ENCODE results near the gene TSC1. TPM values are rescaled to one million over a fixed set of nuclear protein-coding genes. Genes with fewer than 3 reads are reported as not detected.

TSC1 gene
- polyA plus RNA-seq, 2 of the 4 experiments (the other 2 are of a cell fraction), result 15.2 to 37.9 TPM

- H3K4me2 ChIP-seq, result peak overlapping the region; percentile 99
- H3K27ac ChIP-seq, result peak overlapping the region; percentile 94 to 100
- 14% methylated on average over 13 of the region's 25 CpGs for WGBS (ENCODE audit: missing lambda C conversion rate)
- DNase-seq (ENCODE audit: low read depth in 1 of 2, low spot score in 1 of 2) (no peak), FAIRE-seq (no peak), ATAC-seq (peak in 1 of 2 experiments; percentile 3; a peak in 2 of 6 replicates)
- TF ChIP-seq CBX8 (IDR thresholded peaks at IDR 0.05), result no peak
- TF ChIP-seq RNF2 (IDR thresholded peaks at IDR 0.05; ENCODE audit: borderline replicate concordance, low read depth), result no peak
- TF ChIP-seq CHD4 (IDR thresholded peaks at IDR 0.05; ENCODE audit: borderline replicate concordance), result no peak
- no peak for TF ChIP-seq MYC (IDR thresholded peaks at IDR 0.05; ENCODE audit: borderline replicate concordance, low read length)
- TF ChIP-seq ZC3H11A (IDR thresholded peaks at IDR 0.05), result no peak
- no peak for TF ChIP-seq RARB (CRISPR knock-in tag; IDR thresholded peaks at IDR 0.05)
- TF ChIP-seq HES2 (IDR thresholded peaks at IDR 0.05), result no peak
- no peak for TF ChIP-seq HOXB13 (CRISPR knock-in tag; IDR thresholded peaks at IDR 0.05; ENCODE audit: low read depth)
- TF ChIP-seq ELK1 (IDR thresholded peaks at IDR 0.05; ENCODE audit: low read depth, low read length), result no peak
- TF ChIP-seq NR3C1 (IDR thresholded peaks at IDR 0.05), result no peak
- TF ChIP-seq KDM1A (IDR thresholded peaks at IDR 0.05; ENCODE audit: low read depth), result no peak
- no peak for TF ChIP-seq NPAS2 (CRISPR knock-in tag; IDR thresholded peaks at IDR 0.05; ENCODE audit: borderline replicate concordance)
- TF ChIP-seq ATOH8 (CRISPR knock-in tag; IDR thresholded peaks at IDR 0.05; ENCODE audit: low read depth), result no peak
- TF ChIP-seq EHF (CRISPR knock-in tag; IDR thresholded peaks at IDR 0.05), result no peak
- no peak for TF ChIP-seq CBX2 (IDR thresholded peaks at IDR 0.05; ENCODE audit: borderline replicate concordance, low read depth)
- H3K9me3 ChIP-seq, result no peaks in the 10 kb centered on the region
- ChIA-PET POLR2A (interaction anchor here (1.0 kb wide), 1 partner anchor 87 kb away, joined by 3 read pairs; the partner anchor contains the start of gene GTF3C5), CTCF (interaction anchor here (0.9 to 2.1 kb wide), 7 partner anchors 9 to 42 kb away, joined by 3 to 9 read pairs (median 4); no protein-coding TSS in a partner anchor)
- H3K4me1 ChIP-seq, result peaks cover 26% of the 10 kb centered on the region
- H3K4me3 ChIP-seq, result peak overlapping the region; percentile 100
These were observed 644 bp downstream of the TSC1 start for GRCh38 chr9:132943651-132944293.

GRCh38 chr9:132942541-132943182 lies 1.8 kb downstream of the TSC1 start:
- Histone ChIP-seq H3K4me1 (peaks cover 28% of the 10 kb centered on the region), H3K27ac (no peak overlapping the region), H3K9me3 (no peaks in the 10 kb centered on the region), H3K4me3 (no peak overlapping the region; the same call in 2 of the 3 replicates), H3K4me2 (peak overlapping the region; percentile 99)
- ATAC-seq (no peak), FAIRE-seq (no peak), DNase-seq (ENCODE audit: low read depth in 1 of 2, low spot score in 1 of 2) (no peak)
- POLR2A ChIA-PET, result no interaction called here
- TF ChIP-seq HMGXB4 (CRISPR knock-in tag; IDR thresholded peaks at IDR 0.05; ENCODE audit: borderline replicate concordance) (no peak), SREBF2 (IDR thresholded peaks at IDR 0.05) (no peak), GATA3 (IDR thresholded peaks at IDR 0.05; ENCODE audit: borderline replicate concordance) (no peak), JUN (IDR thresholded peaks at IDR 0.05) (no peak), ZFP36 (IDR thresholded peaks at IDR 0.05; ENCODE audit: borderline replicate concordance, partially characterized antibody) (no peak), ELK1 (IDR thresholded peaks at IDR 0.05; ENCODE audit: low read depth, low read length) (no peak), SMC3 (IDR thresholded peaks at IDR 0.05) (no peak), MYC (IDR thresholded peaks at IDR 0.05; ENCODE audit: borderline replicate concordance, low read length) (no peak), CBX8 (IDR thresholded peaks at IDR 0.05) (no peak), KDM5A (IDR thresholded peaks at IDR 0.05) (no peak), EHF (CRISPR knock-in tag; IDR thresholded peaks at IDR 0.05) (no peak), NR3C1 (IDR thresholded peaks at IDR 0.05) (no peak)
- CTCF ChIA-PET, result interaction anchor here (1.0 to 2.6 kb wide), 5 partner anchors 10 to 79 kb away, joined by 4 to 9 read pairs (median 5); no protein-coding TSS in a partner anchor
- WGBS (ENCODE audit: missing lambda C conversion rate), result 50% methylated on average over 5 of the region's 5 CpGs
